Endothelial cell of umbilical vein (primary cell): ENCODE results near the gene CDC42EP3. TPM values are rescaled to one million over a fixed set of nuclear protein-coding genes. Genes with fewer than 3 reads are reported as not detected.
A peak's percentile ranks its signal among the peaks of the same experiment; 100 is the strongest.

ENCODE experiments used
- BruUV-seq: library from RNA; stranded (reverse); fragments of 400-500 nt; replicated peaks from 2 replicates; lab custom pipeline; 2021; lab: Mats Ljungman, UMichigan
- CTCF ChIA-PET: fragments of 300-600, 350-600 bp; sonication (Branson Sonifier 250); formaldehyde crosslinking; loops from one replicate; lab custom pipeline; 2021; ENCODE audit warnings: antibody characterized with exemption, inconsistent platforms; lab: Charles Lee
- POLR2A ChIA-PET: fragments of 300-600, 350-600 bp; sonication (Branson Sonifier 250); formaldehyde crosslinking; loops from one replicate; lab custom pipeline; 2021; ENCODE audit warnings: antibody characterized with exemption, inconsistent platforms; lab: Charles Lee
- DNase-seq: peaks from one replicate; pipeline ENCODE4 v3.0.0-alpha.2; 2011; ENCODE audit warnings: low read depth, low spot score
- FAIRE-seq: peaks from 2 replicates; lab custom pipeline; 2011; peaks lifted over from hg19 to GRCh38; lab: Jason Lieb, UNC
- H2AFZ ChIP-seq: 2 replicates; pipeline ENCODE4 v1.6.0; 2012; ENCODE audit warnings: low read depth, low read length, control low read depth, inconsistent platforms
- H3K27ac ChIP-seq: 2 replicates; pipeline ENCODE4 v1.5.1; 2011; ENCODE audit warnings: low read depth, mild to moderate bottlenecking, control low read depth, low read length, moderate library complexity; ENCODE audit not compliant: insufficient read depth
- H3K27me3 ChIP-seq, 2 experiments: 2 replicates each; pipeline versions ENCODE4 v1.6.0 to v1.6.1; 2011; ENCODE audit warnings: low read length in 2 of 2, mixed read lengths in 1 of 2; ENCODE audit not compliant: control insufficient read depth in 2 of 2, insufficient read depth in 2 of 2
- H3K36me3 ChIP-seq, 2 experiments: 2 replicates in 1 of 2; 3 replicates in 1 of 2; pipeline ENCODE4 v1.5.1; 2011; ENCODE audit warnings: low read length in 2 of 2, mild to moderate bottlenecking in 1 of 2, moderate library complexity in 1 of 2; ENCODE audit not compliant: control insufficient read depth in 2 of 2, insufficient read depth in 2 of 2; ENCODE audit errors: extremely low read depth in 1 of 2
- H3K4me1 ChIP-seq: 3 replicates; pipeline ENCODE4 v1.5.1; 2011; ENCODE audit warnings: mild to moderate bottlenecking, low read length; ENCODE audit not compliant: control insufficient read depth, insufficient read depth; ENCODE audit errors: extremely low read depth
- H3K4me2 ChIP-seq: 2 replicates; pipeline ENCODE4 v1.6.1; 2011; ENCODE audit warnings: low read length, control low read depth, mixed read lengths; ENCODE audit not compliant: insufficient read depth
- H3K4me3 ChIP-seq, 3 experiments: fragments of 200-600 bp in 1 of 3; sonication (generic), shearing (Covaris generic) in 1 of 3; replicated peaks in 1 of 3; 2 replicates each; pipeline ENCODE4 v1.5.1; 2011 to 2016; ENCODE audit warnings: control low read depth in 3 of 3, low read length in 3 of 3, mild to moderate bottlenecking in 2 of 3, inconsistent platforms in 1 of 3, low read depth in 1 of 3, moderate library complexity in 1 of 3; ENCODE audit not compliant: insufficient read depth in 1 of 3
- H3K79me2 ChIP-seq: 2 replicates; pipeline ENCODE4 v1.6.0; 2012; ENCODE audit warnings: low read length, inconsistent platforms; ENCODE audit not compliant: control insufficient read depth, insufficient read depth
- H3K9ac ChIP-seq: replicated peaks from 2 replicates; pipeline ENCODE3; 2011; ENCODE audit warnings: low read length, control low read depth; ENCODE audit not compliant: insufficient read depth; ENCODE audit errors: extremely low read depth
- H3K9me1 ChIP-seq: replicated peaks from 3 replicates; pipeline ENCODE4 v1.6.0; 2011; ENCODE audit warnings: mild to moderate bottlenecking, low read length; ENCODE audit not compliant: control insufficient read depth, insufficient read depth; ENCODE audit errors: extremely low read depth
- H3K9me3 ChIP-seq: replicated peaks from 2 replicates; pipeline ENCODE4 v1.5.1; 2012; ENCODE audit warnings: low read length, inconsistent platforms; ENCODE audit not compliant: control insufficient read depth, insufficient read depth
- H4K20me1 ChIP-seq: replicated peaks from 2 replicates; pipeline ENCODE3; 2011; ENCODE audit warnings: mild to moderate bottlenecking, low read length; ENCODE audit not compliant: control insufficient read depth, insufficient read depth; ENCODE audit errors: extremely low read depth
- EZH2 ChIP-seq: IDR thresholded peaks from 2 replicates; pipeline ENCODE4 v1.6.1; 2012; ENCODE audit warnings: borderline replicate concordance, low read depth, mild to moderate bottlenecking, moderate library complexity, low read length, inconsistent platforms; ENCODE audit not compliant: severe bottlenecking
- FOS ChIP-seq: IDR thresholded peaks from 2 replicates; pipeline ENCODE4 v1.6.1; 2011; ENCODE audit warnings: mild to moderate bottlenecking, low read length, moderate library complexity, borderline replicate concordance; ENCODE audit not compliant: insufficient read depth
- GATA2 ChIP-seq: IDR thresholded peaks from 2 replicates; pipeline ENCODE4 v1.7.0; 2011; ENCODE audit warnings: low read depth, mild to moderate bottlenecking, moderate library complexity, mixed read lengths, low read length; ENCODE audit not compliant: insufficient read length, insufficient read depth
- JUN ChIP-seq: IDR thresholded peaks from 2 replicates; pipeline ENCODE4 v1.6.1; 2011; ENCODE audit warnings: borderline replicate concordance, low read depth; ENCODE audit not compliant: insufficient read length, insufficient read depth
- MYC ChIP-seq: IDR thresholded peaks from one replicate; pipeline ENCODE4 v1.6.1; 2011; ENCODE audit warnings: mild to moderate bottlenecking, low read depth, low read length
- POLR2A ChIP-seq: IDR thresholded peaks from 2 replicates; pipeline ENCODE4 v1.6.1; 2012; ENCODE audit warnings: low read depth, mild to moderate bottlenecking, control low read depth, low read length
- POLR2AphosphoS5 ChIP-seq: IDR thresholded peaks from 2 replicates; pipeline ENCODE4 v1.6.1; 2012; ENCODE audit warnings: low read depth, mild to moderate bottlenecking, control low read depth, low read length, moderate library complexity; ENCODE audit not compliant: insufficient read depth
- dilution Hi-C: fragments of 300-500 bp; cut with MboI; formaldehyde crosslinking; loops from one replicate; pipeline ENCODE4 v1.15.0; 2019; ENCODE audit warnings: low sequenced_read_pairs; ENCODE audit not compliant: extremely low pct_ligation_motif_present
- intact Hi-C: fragments of 100-400 bp; cut with micrococcal nuclease; formaldehyde crosslinking; loops from one replicate; pipeline ENCODE4 v1.10.0; 2022
- polyA plus RNA-seq, 4 experiments: library from polyadenylated mRNA; depleted of rRNA in 3 of 4; stranded (reverse) in 3 of 4; unstranded in 1 of 4; fragments of >200 nt; gene quantifications; 2 replicates each; pipeline versions ENCODE4 v1.2.1 to v1.2.3, GENCODE V29; 2011 to 2012; ENCODE audit warnings: missing spikeins in 1 of 4
- total RNA-seq: library from RNA; stranded (reverse); gene quantifications from 2 replicates; pipeline ENCODE4 v1.2.3, GENCODE V29; 2021
- TF ChIP-seq, protein P1 (sequence below): IDR thresholded peaks from 2 replicates; pipeline ENCODE4 v1.6.1; 2011; ENCODE audit not compliant: insufficient read depth, insufficient read length
- TF ChIP-seq, protein P2 (sequence below), 2 donors: IDR thresholded peaks; 1 replicate in 1 of 2; 2 replicates in 1 of 2; pipeline ENCODE4 v1.5.1; 2011; ENCODE audit warnings: low read length in 2 of 2, mild to moderate bottlenecking in 2 of 2, moderate library complexity in 2 of 2, control low read depth in 1 of 2, inconsistent platforms in 1 of 2, low read depth in 1 of 2; ENCODE audit not compliant: insufficient read depth in 1 of 2; ENCODE audit errors: extremely low read depth in 1 of 2

The CDC42EP3 gene
- total and polyA plus RNA-seq, 2 donors (not counting 3 experiments of a cell fraction or from before 2014, with no cell fraction given), result 14.6 to 54.7 TPM

DNA sequence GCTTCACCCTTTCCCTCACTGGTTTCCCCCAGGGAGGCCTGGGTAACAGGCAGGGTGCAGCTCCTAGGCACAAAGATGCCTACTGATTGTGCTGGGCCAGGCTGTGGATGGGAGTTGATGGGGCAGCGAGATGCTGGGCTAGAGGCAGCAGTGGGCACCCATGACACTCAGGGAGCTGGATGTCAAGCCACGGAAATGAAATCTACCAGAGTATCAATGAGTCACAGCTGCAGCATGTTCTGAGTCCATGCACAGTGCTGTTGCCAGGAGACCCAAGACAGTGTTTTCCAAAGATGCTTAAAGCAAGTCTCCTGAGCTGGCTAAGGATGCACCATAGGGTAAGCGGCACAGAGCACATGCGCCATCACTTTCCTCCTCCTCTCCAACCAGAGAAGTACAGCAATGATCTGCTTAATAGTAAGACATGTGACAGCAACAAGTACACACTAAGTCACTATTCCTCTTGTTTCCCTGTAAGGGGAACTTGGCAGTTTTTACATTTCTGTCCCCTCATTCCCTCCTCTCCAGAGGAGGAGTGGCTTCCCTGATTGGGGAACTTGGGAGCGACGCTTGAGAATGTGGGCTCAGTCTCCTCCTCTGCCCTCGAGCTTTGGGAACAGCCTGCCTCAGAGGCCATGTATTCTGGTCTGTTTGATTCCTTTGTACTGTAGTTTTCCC is 57.2 kb downstream of the CDC42EP3 start:
- H3K27ac ChIP-seq, result no peak overlapping the region
- no peaks in the 10 kb centered on the region for H3K9me3 ChIP-seq
- H3K36me3 ChIP-seq, result no peaks in the 10 kb centered on the region
- no peak overlapping the region for H3K4me3 ChIP-seq
- no peak for FAIRE-seq
- dilution Hi-C loops (no loop called here), intact Hi-C loops (loop anchor here (1.0 kb wide), 1 partner anchor 23 kb away; no protein-coding TSS in a partner anchor)
- BruUV-seq, result no TSS peak
- H2AFZ ChIP-seq, result no peak overlapping the region
- peak; percentile 18 for TF ChIP-seq JUN
- TF ChIP-seq FOS, result peak; percentile 46
- TF ChIP-seq, protein P1, sequence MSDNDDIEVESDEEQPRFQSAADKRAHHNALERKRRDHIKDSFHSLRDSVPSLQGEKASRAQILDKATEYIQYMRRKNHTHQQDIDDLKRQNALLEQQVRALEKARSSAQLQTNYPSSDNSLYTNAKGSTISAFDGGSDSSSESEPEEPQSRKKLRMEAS, result no peak
- no peak for TF ChIP-seq GATA2
- TF ChIP-seq, protein P2, sequence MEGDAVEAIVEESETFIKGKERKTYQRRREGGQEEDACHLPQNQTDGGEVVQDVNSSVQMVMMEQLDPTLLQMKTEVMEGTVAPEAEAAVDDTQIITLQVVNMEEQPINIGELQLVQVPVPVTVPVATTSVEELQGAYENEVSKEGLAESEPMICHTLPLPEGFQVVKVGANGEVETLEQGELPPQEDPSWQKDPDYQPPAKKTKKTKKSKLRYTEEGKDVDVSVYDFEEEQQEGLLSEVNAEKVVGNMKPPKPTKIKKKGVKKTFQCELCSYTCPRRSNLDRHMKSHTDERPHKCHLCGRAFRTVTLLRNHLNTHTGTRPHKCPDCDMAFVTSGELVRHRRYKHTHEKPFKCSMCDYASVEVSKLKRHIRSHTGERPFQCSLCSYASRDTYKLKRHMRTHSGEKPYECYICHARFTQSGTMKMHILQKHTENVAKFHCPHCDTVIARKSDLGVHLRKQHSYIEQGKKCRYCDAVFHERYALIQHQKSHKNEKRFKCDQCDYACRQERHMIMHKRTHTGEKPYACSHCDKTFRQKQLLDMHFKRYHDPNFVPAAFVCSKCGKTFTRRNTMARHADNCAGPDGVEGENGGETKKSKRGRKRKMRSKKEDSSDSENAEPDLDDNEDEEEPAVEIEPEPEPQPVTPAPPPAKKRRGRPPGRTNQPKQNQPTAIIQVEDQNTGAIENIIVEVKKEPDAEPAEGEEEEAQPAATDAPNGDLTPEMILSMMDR (IDR thresholded peaks at IDR 0.05; ENCODE audit: extremely low read depth in 1 of 2, insufficient read depth in 1 of 2, low read depth in 1 of 2, low read length in 2 of 2), result no peak
- no peak for TF ChIP-seq EZH2
- no peak for TF ChIP-seq POLR2A
- no peak for TF ChIP-seq MYC
- no peak for TF ChIP-seq POLR2AphosphoS5
- no peaks in the 10 kb centered on the region for H4K20me1 ChIP-seq
- ChIA-PET POLR2A (no interaction called here), CTCF (interaction anchor here (1.0 to 2.0 kb wide), 5 partner anchors 9 to 218 kb away, joined by 3 to 7 read pairs (median 5); no protein-coding TSS in a partner anchor)
- H3K9ac ChIP-seq, result no peak overlapping the region
- H3K27me3 ChIP-seq, result no peaks in the 10 kb centered on the region
- H3K4me1 ChIP-seq, result peaks cover 8% of the 10 kb centered on the region
- DNase-seq, result peak; percentile 26
- no peaks in the 10 kb centered on the region for H3K79me2 ChIP-seq
- H3K9me1 ChIP-seq, result no peaks in the 10 kb centered on the region
- H3K4me2 ChIP-seq, result no peak overlapping the region
